Body of pancreas (tissue), 4 donors: ENCODE results near the gene HIPK3.

ENCODE experiments used
- CTCF ChIP-seq, 7 experiments: fragments of 450-650 bp in 4 of 7; fragments of 200-600 bp in 3 of 7; sonication (generic) in 3 of 7; IDR thresholded peaks; one replicate each; pipeline ENCODE4 v1.5.1; 2016 to 2019; ENCODE audit warnings: antibody characterized with exemption in 7 of 7
- POLR2A ChIP-seq, 3 donors: fragments of 450-650 bp; IDR thresholded peaks; one replicate each; pipeline ENCODE4 v1.6.1; 2016; ENCODE audit warnings: antibody characterized with exemption in 3 of 3, mild to moderate bottlenecking in 2 of 3

GRCh38 chr11:33269822-33270221, 12.6 kb downstream of the HIPK3 start:
- TF ChIP-seq CTCF (IDR thresholded peaks at IDR 0.05): no peak
- TF ChIP-seq POLR2A (IDR thresholded peaks at IDR 0.05): no peak
